ENCODE data around the gene PAPOLB. TPM values are rescaled to one million over a fixed set of nuclear protein-coding genes. Genes with fewer than 3 reads are reported as not detected.

Gene PAPOLB
- total and polyA plus RNA-seq, 5 experiments from 2014 or later = not detected

- no peaks in the 10 kb centered on the region for H3K36me3 Mint-ChIP-seq
- H3K4me3 Mint-ChIP-seq = no peak overlapping the region
- no peaks in the 10 kb centered on the region for H3K9me3 Mint-ChIP-seq
- H3K4me1 Mint-ChIP-seq = peaks cover 6 to 17% (median 13%) of the 10 kb centered on the region in 4 donors
- DNase-seq = no peak
- ATAC-seq = no peak
- H3K27ac Mint-ChIP-seq = no peak overlapping the region
- peaks cover 12 to 34% (median 31%) of the 10 kb centered on the region in 5 donors for H3K27me3 Mint-ChIP-seq
- POLR2A ChIA-PET = no interaction called here
These were observed 23.5 kb upstream of the PAPOLB start for GRCh38 chr7:4885317-4885807.

DNA sequence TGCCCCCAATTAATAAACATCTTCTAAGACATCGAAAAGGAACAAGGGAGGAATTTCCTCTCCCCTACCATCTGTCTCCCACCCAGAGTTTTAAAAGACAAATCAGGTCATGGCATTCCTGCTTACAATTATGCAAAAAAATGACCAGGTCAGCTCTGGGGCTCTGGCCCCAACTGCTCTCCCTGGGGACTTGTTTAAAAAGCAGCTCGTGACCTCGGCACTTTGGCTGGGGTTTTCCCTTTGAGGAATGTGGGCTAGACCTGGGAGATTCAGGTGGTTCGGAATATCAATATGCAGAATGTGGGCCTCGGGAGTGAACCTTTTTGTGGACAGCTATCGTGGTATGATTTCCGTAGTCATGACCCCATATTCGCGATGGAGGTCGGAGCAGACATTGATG is 22.3 kb upstream of the PAPOLB start:
- no peak for ATAC-seq
- H3K27ac Mint-ChIP-seq = no peak overlapping the region
- H3K36me3 Mint-ChIP-seq = no peaks in the 10 kb centered on the region
- no peaks in the 10 kb centered on the region for H3K9me3 Mint-ChIP-seq
- POLR2A ChIA-PET = interaction anchor here (0.6 kb wide), 1 partner anchor 151 kb away, joined by 3 read pairs; no protein-coding TSS in a partner anchor
- H3K27me3 Mint-ChIP-seq = peaks cover 13 to 45% (median 29%) of the 10 kb centered on the region in 5 donors
- peak overlapping the region in 8 of 10 donors; percentile 17 to 68 (median 40) for H3K4me3 Mint-ChIP-seq
- DNase-seq = no peak
- peaks cover 6 to 17% (median 13%) of the 10 kb centered on the region in 4 donors for H3K4me1 Mint-ChIP-seq

- DNase-seq = peak; percentile 69 to 91 (median 87)
- peaks cover 11 to 46% (median 27%) of the 10 kb centered on the region in 5 donors for H3K27me3 Mint-ChIP-seq
- POLR2A ChIA-PET = interaction anchor here (0.6 to 1.0 kb wide), 2 partner anchors 53 to 1670 kb away, joined by 3 read pairs; no protein-coding TSS in a partner anchor
These were observed 21.7 kb upstream of the PAPOLB start, which contains the start of gene RADIL for GRCh38 chr7:4883372-4884144. Gene RADIL (minus strand): TSS chr7:4883716. CDS start chr7:4878139, 5,577 bp downstream.

DNA sequence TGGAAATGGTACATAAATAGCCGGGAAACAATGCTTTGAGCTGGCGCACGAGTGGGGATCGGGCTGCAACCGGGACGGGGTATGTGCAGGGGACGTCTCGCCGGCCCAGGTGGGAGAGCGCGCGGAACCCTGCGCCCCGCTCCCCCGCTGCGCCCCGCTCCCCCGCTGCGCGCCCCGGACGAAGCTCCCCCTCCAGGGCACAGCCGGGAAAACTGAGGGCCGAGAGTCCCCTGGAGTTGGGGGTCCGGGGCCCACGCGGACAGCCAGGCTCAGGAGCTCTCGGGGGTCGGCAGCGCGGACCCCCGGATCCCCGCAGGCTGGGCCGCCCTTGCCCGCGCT is 21.2 kb upstream of the PAPOLB start:
- ATAC-seq (peak in 1 of 2 donors; percentile 13), DNase-seq (no peak)
- H3K27ac Mint-ChIP-seq = peak overlapping the region in 2 of 10 donors; percentile 3 to 15
- H3K27me3 Mint-ChIP-seq = peaks cover 11 to 49% (median 27%) of the 10 kb centered on the region in 5 donors
- H3K4me1 Mint-ChIP-seq = peaks cover 6 to 17% (median 13%) of the 10 kb centered on the region in 4 donors
- no peaks in the 10 kb centered on the region for H3K36me3 Mint-ChIP-seq
- POLR2A ChIA-PET = interaction anchor here (0.6 to 1.0 kb wide), 2 partner anchors 52 to 1670 kb away, joined by 3 read pairs; no protein-coding TSS in a partner anchor
- H3K4me3 Mint-ChIP-seq = peak overlapping the region; percentile 66 to 86 (median 70)
- no peaks in the 10 kb centered on the region for H3K9me3 Mint-ChIP-seq

More at GRCh38 chr7:4883372-4884144, 21.7 kb upstream of the PAPOLB start, which contains the start of gene RADIL:
- Mint-ChIP-seq H3K36me3 (no peaks in the 10 kb centered on the region), H3K27ac (peak within 1 kb of the TSS in 2 of 10 donors; percentile 3 to 21), H3K4me3 (peak within 1 kb of the TSS; percentile 66 to 86 (median 70)), H3K4me1 (peaks cover 6 to 17% (median 13%) of the 10 kb centered on the region in 4 donors), H3K9me3 (no peaks in the 10 kb centered on the region)
- ATAC-seq = peak; percentile 91 to 96

DNA sequence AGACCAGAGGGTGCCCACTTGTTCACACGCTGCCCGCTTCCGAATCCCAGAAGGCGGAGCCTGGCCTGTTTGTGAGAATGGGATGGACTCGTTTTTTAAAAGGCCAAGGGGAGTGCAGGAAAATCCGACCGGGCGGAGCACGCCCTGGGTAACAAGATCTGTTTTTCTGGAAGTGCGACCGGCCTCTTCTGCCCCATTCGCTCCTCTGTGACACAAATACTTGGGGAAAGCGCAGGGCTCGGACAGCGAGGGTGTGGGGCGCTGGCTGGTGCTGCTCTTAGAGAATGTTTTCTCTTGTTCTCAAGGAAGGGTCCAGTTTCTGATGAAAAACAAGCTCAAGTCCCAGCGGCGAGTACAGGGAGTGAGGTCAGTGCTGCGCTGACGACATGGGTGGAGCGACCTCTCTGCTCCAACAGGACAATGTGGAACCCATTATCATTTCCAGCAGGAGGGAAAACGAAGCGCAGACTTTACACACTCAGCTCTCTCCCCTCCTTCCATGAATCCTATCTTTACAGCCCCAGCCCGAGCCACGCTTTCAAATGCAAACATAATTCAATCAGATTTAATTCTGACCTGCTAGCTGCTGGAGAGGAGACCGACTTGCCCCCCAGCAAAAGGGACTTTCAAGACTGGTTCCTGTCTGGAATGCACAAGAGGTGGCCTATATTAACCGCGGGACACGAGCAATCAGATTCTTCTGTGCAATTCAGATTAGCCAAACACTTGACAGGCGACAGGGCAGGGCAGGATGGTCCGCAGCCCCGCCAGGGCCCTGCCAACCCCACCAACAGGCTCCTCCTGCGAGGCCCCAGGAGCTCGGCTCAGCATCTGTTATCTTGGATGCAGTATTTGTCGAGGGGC is 20.6 kb upstream of the PAPOLB start:
- no peaks in the 10 kb centered on the region for H3K36me3 Mint-ChIP-seq
- peak overlapping the region in 2 of 10 donors; percentile 3 to 15 for H3K27ac Mint-ChIP-seq
- H3K4me1 Mint-ChIP-seq = peaks cover 6 to 17% (median 13%) of the 10 kb centered on the region in 4 donors
- peak overlapping the region; percentile 66 to 86 (median 70) for H3K4me3 Mint-ChIP-seq
- DNase-seq (peak in 1 of 10 donors; percentile 3), ATAC-seq (no peak)
- POLR2A ChIA-PET = interaction anchor here (0.6 to 1.0 kb wide), 2 partner anchors 51 to 1669 kb away, joined by 3 read pairs; no protein-coding TSS in a partner anchor
- H3K9me3 Mint-ChIP-seq = no peaks in the 10 kb centered on the region
- peaks cover 12 to 52% (median 27%) of the 10 kb centered on the region in 5 donors for H3K27me3 Mint-ChIP-seq

- Mint-ChIP-seq H3K27me3 (peaks cover 12 to 60% (median 23%) of the 10 kb centered on the region in 5 donors), H3K27ac (no peak overlapping the region), H3K4me3 (peak overlapping the region in 1 of 10 donors; percentile 7), H3K4me1 (peaks cover 6 to 17% (median 13%) of the 10 kb centered on the region in 4 donors), H3K9me3 (no peaks in the 10 kb centered on the region), H3K36me3 (no peaks in the 10 kb centered on the region)
- ATAC-seq (no peak), DNase-seq (no peak)
- POLR2A ChIA-PET = no interaction called here
These were observed 18.4 kb upstream of the PAPOLB start for GRCh38 chr7:4880218-4880617.

DNA sequence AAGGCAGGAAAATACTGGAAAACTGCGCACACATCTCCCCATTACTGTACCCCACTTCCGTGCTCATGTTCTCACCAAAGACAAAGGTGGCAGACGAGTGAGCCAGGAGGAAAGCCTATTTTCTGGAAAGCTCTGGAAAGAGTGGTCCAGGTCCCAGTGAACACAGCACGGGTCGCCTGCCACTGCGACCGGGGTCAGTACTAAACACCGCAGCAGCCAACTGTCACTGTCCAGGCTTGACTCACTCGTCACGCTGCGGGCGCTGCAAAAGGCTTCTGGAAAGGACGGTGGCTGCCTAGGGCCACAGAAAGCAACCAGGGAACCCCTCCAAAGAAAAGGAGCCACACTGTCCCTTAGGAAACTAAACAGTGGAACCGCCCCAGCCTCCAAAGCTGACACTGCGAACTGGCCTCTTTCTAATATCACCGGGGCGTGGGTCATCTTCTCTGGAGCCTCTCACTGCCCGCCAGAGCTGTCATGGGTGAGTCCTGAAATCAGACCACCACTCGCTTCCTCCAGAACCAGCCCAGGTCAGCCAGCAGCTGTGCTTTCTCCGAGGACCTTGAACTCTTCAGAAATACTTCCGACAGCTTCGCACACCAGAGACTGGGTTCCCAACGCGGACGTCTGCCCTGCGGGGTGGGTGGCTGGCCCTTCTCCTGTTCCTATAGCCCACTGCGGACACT is 17.7 kb upstream of the PAPOLB start:
- Mint-ChIP-seq H3K36me3 (no peaks in the 10 kb centered on the region), H3K27ac (no peak overlapping the region), H3K27me3 (peaks cover 12 to 59% (median 23%) of the 10 kb centered on the region in 5 donors), H3K9me3 (no peaks in the 10 kb centered on the region), H3K4me3 (no peak overlapping the region), H3K4me1 (peaks cover 6 to 17% (median 13%) of the 10 kb centered on the region in 4 donors)
- ATAC-seq = no peak
- DNase-seq = no peak
- POLR2A ChIA-PET = no interaction called here

- Mint-ChIP-seq H3K27ac (no peak overlapping the region), H3K27me3 (peaks cover 12 to 52% (median 23%) of the 10 kb centered on the region in 5 donors), H3K4me1 (peaks cover 6 to 13% (median 11%) of the 10 kb centered on the region in 4 donors), H3K9me3 (no peaks in the 10 kb centered on the region), H3K36me3 (no peaks in the 10 kb centered on the region), H3K4me3 (no peak overlapping the region)
- POLR2A ChIA-PET = no interaction called here
- ATAC-seq (no peak), DNase-seq (no peak)
These were observed 16.8 kb upstream of the PAPOLB start for GRCh38 chr7:4878336-4879335.

DNA sequence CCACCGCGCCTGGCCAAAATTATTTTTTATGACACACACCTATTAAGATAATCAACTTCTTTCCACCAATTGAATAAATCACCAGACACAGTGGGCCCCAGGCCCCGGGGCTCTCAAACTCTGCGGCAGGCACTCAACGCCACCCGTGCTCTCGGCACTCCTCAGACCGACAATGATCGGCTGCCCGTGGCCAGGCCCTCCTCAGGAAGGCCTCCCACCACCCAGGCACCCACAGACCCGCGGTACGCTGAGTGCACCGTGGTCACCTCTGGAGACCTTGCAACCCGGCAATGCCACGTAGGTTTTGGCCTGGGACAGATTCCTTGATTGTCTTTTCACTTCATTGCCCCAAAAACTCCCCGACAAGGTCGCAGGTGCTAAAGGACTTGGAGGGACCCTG is 14.8 kb upstream of the PAPOLB start:
- Mint-ChIP-seq H3K4me3 (no peak overlapping the region), H3K4me1 (peaks cover 0 to 1% (median 0%) of the 10 kb centered on the region in 4 donors), H3K9me3 (no peaks in the 10 kb centered on the region), H3K36me3 (no peaks in the 10 kb centered on the region), H3K27ac (no peak overlapping the region), H3K27me3 (peaks cover 5 to 58% (median 29%) of the 10 kb centered on the region in 5 donors)
- DNase-seq = no peak
- ATAC-seq = no peak
- POLR2A ChIA-PET = no interaction called here

DNA sequence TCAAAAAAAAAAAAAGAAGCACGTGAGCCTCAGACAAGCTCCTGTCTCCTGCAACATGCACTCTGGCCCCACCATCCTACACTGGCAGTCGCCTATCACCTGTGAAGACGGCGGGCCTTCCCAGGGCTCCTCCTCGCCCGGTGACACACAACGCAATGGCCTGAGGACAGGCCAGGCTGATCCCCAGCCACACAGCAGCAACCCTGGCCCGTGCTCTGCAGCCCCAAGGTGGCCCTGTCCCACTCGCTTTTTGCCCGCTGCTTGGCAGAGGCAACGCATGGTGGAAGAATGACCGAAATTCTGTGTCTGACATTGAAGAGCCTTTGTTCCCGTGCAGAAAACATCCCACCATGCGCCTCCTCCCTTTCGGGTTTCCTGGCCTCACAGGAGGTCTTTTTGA is 13.6 kb upstream of the PAPOLB start:
- no peaks in the 10 kb centered on the region for H3K9me3 Mint-ChIP-seq
- H3K36me3 Mint-ChIP-seq = no peaks in the 10 kb centered on the region

More for the DNA sequence above, 13.6 kb upstream of the PAPOLB start:
- ATAC-seq = no peak
- peaks cover 3 to 11% (median 6%) of the 10 kb centered on the region in 4 donors for H3K4me1 Mint-ChIP-seq
- H3K4me3 Mint-ChIP-seq = no peak overlapping the region
- peaks cover 5 to 63% (median 30%) of the 10 kb centered on the region in 5 donors for H3K27me3 Mint-ChIP-seq
- DNase-seq = no peak
- POLR2A ChIA-PET = interaction anchor here (0.6 kb wide), 1 partner anchor 90 kb away, joined by 3 read pairs; no protein-coding TSS in a partner anchor
- no peak overlapping the region for H3K27ac Mint-ChIP-seq
